CD4-positive, alpha-beta T cell treated with Interleukin-12 subunit alpha and Interleukin-12 subunit beta, for 1 hour (primary cell): ENCODE measurements around the gene PTPRD.
"Not testable (repeated sequence)": the region's sequence is repeated elsewhere in the genome, so short reads cannot be mapped to it uniquely, and the experiment has no call there.

ENCODE experiments used
- DNase-seq: peaks from one replicate; pipeline ENCODE4 v3.0.0-alpha.2; 2020

PTPRD gene

DNA sequence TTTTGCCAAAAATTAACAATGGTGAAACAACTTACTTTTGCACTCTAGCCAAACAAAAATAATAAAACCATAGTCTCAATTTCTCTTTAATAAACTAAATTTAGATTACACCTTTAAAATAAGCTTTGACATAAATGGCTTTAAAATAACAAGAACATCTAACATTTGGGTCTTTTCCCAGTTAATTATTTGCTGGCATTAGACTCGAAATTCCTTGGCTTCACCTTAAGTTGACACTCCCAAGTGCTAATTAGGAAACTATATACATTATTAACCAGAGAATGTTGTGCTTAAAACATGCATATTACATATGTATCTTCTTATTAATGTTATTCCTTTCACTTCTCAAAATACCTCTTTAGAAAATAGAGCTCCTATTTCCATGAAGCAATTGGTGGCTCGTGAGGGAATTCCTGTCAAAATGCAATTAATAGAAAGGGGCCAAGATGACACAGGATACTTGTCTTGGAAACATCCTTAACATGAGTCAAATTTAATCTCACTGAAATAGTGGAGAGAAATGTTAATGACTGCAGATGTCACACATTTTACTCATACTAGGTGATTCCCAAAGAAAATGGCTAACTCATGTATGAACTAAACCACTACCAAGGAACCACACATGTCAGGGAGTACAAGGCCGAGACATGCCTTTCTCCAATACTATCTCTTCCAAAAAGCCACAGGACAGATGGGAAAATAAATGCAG lies 1880.3 kb downstream of the PTPRD start:
- no peak for DNase-seq

DNA sequence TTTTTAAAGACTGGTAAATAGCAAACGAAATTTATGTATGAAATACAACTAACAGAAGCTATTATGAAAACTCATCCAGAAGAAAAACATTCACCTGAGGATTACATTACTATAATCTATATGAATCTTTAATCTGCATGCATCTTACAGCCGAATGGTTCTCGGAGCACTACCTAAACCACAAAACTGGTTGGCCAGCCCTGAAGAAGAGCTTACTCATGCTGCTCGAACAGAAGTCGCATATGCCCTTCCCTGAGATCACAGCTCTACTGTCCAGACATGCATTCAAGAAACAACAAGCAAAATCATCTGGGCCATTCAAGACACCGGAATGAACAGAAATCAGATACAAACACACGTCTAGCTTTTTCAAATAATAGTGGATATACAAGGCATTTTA lies 1882.2 kb downstream of the PTPRD start:
- DNase-seq = no peak

DNA sequence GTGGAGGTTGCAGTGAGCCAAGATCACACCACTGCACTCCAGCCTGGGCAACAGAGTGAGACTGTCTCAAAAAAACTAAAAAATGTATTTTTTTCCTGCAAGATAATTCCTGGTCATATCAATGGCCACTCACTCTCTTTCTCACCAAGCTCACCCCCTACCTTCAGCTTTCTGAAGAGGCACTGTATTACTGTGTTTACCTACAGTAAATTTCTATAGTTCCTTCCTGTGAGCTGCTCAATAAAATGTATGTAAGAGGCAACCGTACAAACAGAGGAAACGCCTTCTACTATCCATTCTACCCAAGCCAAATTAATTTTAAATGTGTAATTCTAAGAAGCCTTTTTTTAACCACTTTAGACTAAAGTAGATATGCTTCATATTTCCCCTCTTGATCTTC lies 1883.9 kb downstream of the PTPRD start:
- DNase-seq = no peak

DNA sequence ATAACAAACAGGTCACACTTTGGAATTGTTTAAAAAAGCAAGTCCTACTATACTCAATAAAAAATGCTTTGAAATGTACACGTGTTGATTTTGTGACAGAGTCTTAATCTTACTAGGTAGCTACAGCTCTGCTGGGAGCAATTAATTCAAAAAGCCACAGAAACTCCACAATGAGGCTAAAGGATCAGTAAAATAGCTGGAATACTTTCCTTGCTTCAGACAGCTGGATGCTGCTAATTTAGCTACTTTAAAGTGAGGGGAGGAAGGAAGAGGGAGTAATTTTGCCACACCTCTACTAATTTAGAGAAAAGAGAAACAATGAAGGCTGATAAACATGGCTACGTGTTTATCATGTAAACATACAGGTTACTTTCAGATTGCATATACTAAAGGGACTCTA lies 1885.6 kb downstream of the PTPRD start:
- DNase-seq = no peak

DNA sequence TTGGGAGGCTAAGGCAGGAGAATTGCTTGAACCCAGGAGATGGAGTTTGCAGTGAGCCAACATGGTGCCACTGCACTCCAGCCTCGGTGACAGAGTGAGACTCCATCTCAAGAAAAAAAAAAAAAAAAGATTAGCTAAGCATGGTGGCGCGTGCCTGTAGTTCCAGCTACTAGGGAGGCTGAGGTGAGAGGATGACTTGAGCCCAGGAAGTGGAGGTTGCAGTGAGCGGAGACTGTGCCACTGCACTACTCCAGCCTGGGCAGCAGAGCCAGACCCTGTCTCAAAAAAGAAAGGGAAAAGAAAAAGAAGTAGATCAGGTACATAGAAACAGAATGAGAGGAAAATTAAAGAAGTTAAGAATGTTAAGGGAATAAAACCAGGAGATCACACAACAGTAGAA lies 1886.1 kb downstream of the PTPRD start:
- DNase-seq = no peak

DNA sequence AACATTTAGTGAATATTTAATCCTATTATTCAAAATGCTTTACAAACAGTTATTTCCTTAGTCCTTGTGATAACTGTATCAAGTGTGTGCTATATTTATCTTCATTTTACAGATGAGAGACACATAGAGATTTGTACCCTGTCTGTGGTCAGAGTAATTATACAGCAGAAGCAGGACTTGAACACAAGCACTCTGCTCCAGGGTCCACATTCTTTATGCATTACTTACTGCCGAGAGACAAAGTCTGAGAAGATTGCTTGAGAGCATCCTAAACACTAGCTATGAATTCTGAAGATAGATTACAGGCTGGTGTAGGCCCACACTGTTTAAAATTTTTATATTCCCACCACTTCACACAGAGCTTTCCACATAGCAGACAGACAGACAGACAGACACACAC lies 1887.2 kb downstream of the PTPRD start:
- no peak for DNase-seq

DNA sequence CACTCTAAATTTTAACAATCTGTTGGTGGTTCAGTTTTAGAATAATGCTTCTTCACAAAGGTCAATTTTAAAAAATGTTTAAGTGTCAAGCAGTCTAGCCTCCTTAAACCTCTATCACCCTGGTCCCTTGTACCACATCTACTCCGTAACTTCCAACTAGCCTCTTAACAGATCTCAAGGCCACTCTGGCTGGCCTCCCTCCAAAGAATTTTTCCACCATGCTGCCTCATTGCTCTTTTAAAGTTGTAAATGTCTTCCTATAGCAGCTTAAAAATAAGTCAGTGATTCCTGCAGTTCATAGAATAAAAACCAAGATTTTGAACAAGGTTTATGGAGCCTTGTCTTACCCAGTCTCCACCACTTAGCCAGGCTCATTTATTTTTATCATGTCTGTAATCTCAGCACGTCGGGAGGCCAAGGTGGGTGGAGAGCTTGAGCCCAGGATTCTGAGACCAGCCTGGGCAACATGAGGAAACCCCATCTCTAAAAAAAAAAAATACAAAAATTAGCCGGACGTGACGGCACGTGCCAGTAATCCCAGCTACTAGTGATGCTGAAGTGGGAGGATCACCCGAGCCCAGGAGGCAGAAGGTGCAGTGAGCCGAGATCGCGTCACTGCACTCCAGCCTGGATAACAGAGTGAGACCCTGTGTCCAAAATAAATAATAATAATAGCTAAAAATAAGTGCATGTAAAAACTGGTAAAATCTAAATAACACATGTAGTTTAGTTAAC lies 1888.4 kb downstream of the PTPRD start:
- DNase-seq = no peak

DNA sequence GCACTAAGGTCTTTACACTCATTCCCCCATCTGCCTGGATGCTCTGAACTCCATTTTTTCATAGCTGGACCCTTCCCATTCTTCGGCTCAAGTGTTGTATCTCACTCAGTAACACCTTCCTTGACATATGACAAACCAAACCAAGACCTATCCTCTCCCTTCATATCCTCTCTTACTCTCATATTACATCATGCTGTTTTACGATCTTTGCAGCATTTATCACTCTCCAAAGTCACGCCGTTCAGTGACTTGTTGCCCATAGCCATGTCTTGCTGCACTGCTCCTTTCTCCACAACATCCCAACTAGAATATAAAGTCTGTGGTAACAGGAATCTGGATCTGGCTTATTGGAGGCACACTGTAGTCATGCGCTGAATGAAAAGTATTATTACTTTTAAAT lies 1889.6 kb downstream of the PTPRD start:
- DNase-seq = no peak

DNA sequence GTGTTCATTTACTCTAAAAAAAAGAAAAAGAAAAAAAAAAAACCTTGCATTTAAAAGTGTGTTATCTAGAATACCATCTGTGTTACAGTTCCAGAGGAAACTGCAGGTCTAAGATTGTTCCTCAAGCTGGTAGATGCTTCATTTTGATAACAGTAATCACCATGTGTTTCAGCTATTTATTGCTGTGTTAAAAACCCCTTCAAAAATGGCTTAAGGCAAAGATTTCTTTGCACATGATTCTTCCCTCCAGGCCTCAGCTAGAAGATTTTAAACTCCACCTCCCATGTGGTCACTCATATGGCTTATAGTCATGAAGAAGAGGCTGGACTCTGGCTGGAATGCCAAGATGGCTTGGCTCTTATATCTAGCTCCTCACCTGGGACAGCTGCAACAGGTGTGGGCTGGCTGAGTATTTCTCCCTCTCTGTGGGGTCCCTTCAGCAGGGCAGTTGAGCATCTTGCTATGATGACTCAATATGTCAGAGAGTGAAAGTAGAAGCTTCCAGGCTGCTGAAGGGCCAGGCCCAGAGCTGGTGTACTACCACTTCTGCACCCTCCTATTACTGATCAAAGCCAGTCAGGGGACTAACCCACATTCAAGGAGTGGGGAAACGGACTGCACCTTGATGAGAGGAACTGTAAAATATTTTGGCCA lies 1892.8 kb downstream of the PTPRD start:
- DNase-seq = no peak

DNA sequence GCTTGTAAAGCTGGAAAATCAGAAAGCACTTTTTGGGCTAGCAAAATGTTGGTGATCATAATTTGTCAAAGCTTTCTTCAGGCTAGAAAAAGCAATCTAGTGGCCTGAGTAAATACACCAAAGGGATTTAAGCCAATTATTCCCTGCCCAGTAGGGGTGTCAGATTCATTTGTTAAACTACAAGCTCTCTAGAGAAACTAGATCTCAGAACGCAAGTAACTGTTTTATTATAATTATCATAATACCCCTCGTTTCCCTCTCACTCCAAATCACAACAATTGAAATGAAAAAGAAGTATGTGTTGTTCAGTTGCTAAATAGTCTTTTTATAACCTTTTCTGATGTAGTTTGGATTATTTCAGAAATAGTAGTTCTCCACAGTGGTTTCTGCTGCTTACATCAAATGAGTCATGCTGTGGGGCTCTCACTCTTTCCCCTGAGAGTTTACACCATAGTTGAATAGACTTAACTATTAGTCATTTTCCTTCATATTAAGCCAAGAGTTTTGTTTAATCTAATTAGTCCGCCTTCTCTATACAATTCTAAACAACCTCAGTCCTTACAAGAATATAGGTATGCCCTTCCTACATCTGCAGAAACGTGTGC lies 1894.6 kb downstream of the PTPRD start:
- no peak for DNase-seq

DNA sequence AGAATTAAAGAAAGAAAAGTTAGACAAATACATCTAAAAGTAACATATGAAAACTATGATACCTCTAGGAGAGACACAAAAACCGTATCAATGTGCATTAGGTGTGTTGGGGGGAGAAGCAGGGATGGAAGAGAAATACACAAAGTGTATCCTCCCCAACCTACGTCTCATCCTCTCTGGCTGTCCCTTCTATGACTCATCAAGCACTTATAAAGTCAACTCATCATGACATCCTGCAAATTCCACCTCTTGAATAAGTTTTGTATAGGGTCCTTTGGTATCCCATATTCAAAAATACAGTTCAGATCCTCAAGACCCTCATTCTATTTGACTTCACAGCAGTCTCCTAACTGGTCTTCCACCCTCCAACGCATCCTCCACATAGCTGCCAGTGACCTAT lies 1895.7 kb downstream of the PTPRD start:
- no peak for DNase-seq

DNA sequence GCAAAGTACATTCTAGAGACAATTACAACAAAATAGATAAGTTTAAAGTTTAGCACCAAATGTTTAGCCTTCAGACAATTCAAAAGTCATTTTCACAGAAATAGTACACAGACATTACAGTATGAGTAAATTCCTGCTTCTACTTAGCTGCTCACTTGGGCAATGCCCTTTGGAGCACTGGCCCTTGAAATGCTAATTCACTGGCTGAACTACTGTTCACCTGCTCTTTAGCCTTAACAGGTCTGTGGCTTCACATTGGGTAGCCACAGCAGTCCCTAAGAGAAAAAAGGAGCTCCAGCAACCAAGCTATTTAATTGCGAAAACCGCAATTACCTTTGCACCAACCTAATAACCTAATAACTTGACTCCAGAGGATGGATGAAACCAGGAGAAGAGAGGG lies 1897.0 kb downstream of the PTPRD start:
- no peak for DNase-seq

DNA sequence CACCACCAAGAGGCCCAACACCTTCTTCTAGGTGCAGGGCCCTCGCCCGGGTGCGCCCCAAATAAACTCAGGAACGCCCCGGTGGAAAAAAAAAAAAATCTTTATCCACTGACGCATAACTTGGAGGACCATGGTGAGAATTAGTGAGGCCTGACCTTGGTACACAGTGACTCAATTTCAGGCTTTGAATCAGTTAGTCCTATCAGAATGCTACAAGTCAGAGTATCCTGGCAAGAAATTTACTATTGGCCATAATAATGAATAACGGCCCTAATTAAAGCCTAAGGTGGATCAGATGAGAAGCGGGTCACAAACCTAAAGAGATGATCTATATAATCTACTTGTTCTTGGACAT lies 1899.0 kb downstream of the PTPRD start:
- no peak for DNase-seq

DNA sequence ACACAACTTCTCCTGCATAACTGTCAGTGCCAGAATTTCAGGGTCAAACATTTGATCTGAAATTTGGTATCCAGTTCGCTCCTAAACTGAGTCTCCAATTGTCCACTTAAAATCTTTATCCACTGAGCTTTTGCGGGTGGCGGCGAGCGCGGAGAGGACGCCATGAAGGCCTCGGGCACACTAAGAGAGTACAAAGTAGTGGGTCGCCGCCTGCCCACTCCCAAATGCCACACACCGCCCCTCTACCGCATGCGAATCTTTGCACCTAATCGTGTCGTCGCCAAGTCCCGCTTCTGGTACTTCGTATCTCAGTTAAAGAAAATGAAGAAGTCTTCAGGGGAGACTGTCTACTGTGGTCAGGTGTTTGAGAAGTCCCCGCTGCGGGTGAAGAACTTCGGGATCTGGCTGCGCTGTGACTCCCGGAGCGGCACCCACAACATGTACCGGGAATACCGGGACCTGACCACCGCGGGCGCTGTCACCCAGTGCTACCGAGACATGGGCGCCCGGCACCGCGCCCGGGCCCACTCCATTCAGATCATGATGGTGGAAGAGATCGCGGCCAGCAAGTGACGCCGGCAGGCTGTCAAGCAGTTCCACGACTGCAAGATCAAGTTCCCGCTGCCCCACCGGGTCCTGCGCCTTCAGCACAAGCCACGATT lies 1899.5 kb downstream of the PTPRD start:
- no peak for DNase-seq

DNA sequence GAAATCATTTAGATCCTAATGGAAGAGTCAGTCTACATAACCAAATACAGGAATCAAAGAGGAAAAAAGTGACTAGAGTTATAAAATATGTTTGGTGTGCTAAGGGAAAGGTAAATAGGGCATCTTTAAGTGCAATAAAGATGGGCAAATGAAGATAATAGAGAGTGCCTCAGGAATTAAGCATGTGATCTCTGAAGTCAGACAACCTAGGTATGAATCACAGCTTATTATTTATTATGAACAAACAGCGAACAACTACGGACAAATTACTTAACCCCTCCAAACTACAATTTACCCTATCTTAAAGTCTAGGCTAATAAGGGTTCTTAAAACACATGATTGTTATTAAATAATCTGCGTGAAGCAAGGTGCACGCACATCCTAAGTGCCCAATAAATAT lies 1903.1 kb downstream of the PTPRD start:
- no peak for DNase-seq

DNA sequence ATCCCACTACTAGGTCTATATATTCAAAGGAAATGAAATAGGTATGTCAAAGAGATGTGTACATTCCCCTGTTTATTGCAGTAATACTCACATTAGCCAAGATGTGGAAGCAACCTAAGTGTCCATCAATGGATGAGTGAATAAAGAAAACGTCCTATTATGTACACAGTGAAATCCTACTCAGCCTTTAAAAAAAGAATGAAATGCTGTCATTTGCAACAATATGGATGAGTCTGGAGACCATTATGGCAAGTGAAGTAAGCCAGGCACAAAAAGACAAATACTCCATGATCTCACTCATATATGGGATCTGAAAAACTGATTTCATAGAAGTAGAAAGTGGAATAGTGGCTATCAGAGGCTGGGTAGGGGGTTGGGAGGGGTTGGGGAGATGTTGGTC lies 1904.1 kb downstream of the PTPRD start:
- no peak for DNase-seq

DNA sequence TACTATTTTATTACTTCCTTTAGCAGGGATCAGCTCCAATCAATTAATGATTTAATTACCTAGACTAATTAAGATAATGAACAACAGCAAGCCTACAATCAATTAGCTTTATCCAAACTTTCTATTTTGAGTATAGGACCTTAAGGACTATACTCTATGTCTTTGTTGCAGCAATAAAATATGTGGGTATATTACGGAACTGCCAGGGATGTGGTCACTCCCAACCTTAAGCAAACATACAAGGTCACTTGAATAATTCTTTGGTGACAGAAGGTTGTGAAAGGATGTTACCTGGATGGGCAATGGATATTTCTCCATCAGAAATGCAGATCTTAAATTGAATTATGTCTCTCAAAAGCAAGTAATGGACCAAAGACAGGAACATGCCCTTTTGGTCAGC lies 1905.8 kb downstream of the PTPRD start:
- no peak for DNase-seq

DNA sequence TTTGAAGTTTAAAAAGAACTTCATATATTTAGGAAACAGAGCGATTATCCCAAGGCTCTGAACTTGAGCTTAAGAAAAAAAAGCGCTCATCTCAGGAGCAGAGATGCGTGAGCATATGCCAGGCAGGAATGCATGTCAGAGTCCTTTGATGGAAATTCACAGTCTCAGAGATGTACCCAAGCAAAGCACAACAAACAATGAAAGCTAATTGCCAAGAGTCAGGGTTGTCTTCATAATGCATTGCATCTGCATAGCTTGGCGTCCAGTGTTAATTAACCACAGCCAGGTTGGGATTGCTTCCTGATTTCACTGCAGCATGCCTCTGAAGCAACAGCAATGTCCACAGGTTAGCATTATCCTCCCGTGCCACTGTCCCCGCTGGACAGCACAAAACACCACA lies 1906.3 kb downstream of the PTPRD start:
- no peak for DNase-seq

DNA sequence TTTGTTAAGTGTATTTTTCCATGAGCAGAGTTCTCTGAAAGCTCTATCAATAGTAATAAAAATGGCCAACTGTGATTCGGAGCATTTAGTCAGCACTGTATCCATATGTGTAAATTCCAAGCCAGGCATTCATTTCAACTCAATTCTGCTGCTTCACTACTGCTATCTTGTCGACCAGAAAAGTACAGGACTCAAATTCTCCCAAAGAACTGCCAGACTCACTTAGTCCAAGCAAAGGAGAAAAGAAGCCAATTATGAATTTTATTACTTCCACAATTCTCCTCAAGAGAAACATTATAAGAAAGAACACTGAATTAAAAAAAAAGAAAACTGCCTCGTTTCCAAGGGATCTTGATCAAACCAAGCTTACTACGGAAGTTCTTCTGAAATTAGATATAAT lies 1906.9 kb downstream of the PTPRD start:
- DNase-seq = no peak

DNA sequence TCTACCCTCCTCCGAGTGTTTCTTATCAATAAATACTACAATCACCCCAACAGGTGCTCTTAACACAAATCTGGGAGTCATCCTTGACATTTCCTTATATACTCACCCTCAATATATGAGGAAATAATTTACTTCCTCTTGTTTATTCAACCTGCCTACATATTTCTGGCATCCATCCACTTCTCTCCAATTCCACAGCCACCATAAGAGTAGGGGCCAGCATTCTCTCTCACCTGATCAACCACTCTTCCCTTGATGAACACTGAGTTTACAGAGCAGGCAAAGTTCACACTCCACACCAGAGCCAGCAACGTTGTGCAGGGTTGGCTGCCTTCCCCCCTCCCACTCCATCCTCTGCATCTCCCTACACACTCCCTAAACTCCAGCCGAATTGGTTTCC lies 1908.9 kb downstream of the PTPRD start:
- no peak for DNase-seq

DNA sequence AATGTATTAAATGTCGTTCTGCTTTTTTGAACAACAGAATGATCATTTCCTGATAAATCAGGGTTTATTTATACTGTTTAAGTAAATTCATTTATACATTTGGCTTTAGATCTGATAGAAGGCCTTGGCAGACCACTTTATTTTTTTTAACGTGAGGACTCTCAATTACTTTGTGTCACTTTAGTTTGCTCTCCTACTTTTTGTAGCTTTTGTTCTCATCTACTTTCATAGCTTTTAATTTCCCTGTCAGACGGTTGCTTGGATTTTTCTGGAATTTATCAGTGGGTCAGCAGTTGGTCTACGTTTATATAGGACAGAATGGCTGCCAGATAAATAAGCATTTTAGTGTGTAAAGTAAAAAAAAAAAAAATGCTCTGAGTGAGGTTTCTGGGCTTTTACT lies 1910.9 kb downstream of the PTPRD start:
- DNase-seq = no peak

DNA sequence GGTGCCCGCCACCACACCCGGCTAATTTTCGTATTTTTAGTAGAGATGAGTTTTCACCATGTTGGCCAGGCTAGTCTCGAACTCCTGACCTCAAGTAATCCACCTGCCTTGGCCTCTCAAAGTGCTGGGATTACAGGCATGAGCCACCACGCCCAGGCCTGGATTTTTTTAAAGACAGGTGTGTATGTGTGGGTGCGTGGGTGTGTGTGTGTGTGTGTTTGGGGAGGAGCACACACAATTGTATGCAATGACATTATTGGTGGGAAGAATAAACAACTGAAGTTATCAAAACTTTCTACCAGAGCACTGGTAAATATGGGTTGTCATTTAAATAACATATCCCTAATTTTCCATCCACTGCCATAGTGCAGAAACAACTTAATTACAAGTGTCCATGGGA lies 1915.2 kb downstream of the PTPRD start:
- DNase-seq = not testable (repeated sequence)

DNA sequence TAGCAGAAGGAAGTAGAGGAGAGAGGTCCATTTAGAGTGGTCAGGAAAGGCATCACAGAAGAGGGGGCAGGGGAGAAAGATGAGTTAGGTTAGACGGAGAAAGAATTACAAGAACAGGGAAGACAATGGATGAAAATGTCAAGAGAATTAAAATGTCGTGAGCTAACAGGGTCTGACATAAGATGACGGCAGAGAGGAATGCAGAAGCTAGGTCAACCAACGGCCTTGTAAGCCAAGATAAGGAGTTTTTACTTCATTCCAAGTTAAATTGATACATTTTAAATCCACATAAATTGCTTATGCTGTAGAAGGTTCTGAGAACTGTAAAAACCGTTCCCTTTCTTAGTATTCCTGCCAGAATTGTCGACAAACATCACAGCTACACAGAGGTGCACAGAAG lies 1916.3 kb downstream of the PTPRD start:
- DNase-seq = no peak
